Stimulated activated memory B cell treated with anti-CD40 and anti-IgM and Interleukin-4, amounts not matched to agents 10 μg/mL and 1 μg/mL and 100 μg/mL, for 72 hours (primary cell): ENCODE measurements around the gene RRM1.
"Not testable (repeated sequence)": the region's sequence is repeated elsewhere in the genome, so short reads cannot be mapped to it uniquely, and the experiment has no call there.

Source experiments
- ATAC-seq: fragments of 150-1000 bp; cut with Tn5 transposase; 2 replicates; pipeline ENCODE4 v1.10.0; 2021
- H3K27ac Mint-ChIP-seq: one replicate; pipeline ENCODE4 v1.8.0; 2022; ENCODE audit warnings: mild to moderate bottlenecking, mixed read lengths
- H3K27me3 Mint-ChIP-seq: one replicate; pipeline ENCODE4 v1.8.0; 2022; ENCODE audit warnings: mixed read lengths
- H3K36me3 Mint-ChIP-seq: one replicate; pipeline ENCODE4 v1.8.0; 2022; ENCODE audit warnings: mixed read lengths
- H3K4me1 Mint-ChIP-seq: one replicate; pipeline ENCODE4 v1.8.0; 2022; ENCODE audit warnings: mixed read lengths
- H3K4me3 Mint-ChIP-seq: one replicate; pipeline ENCODE4 v1.8.0; 2022; ENCODE audit warnings: mild to moderate bottlenecking, moderate library complexity, mixed read lengths
- H3K9me3 Mint-ChIP-seq: one replicate; pipeline ENCODE4 v1.8.0; 2022; ENCODE audit warnings: mixed read lengths

The RRM1 gene

GRCh38 chr11:4146070-4146771 is 51.6 kb downstream of the RRM1 start:
- no peaks in the 10 kb centered on the region for H3K4me1 Mint-ChIP-seq
- no peak for ATAC-seq
- H3K36me3 Mint-ChIP-seq, result peaks cover 12% of the 10 kb centered on the region
- H3K9me3 Mint-ChIP-seq, result no peaks in the 10 kb centered on the region
- H3K27ac Mint-ChIP-seq, result no peak overlapping the region
- H3K27me3 Mint-ChIP-seq, result no peaks in the 10 kb centered on the region
- no peak overlapping the region for H3K4me3 Mint-ChIP-seq

DNA sequence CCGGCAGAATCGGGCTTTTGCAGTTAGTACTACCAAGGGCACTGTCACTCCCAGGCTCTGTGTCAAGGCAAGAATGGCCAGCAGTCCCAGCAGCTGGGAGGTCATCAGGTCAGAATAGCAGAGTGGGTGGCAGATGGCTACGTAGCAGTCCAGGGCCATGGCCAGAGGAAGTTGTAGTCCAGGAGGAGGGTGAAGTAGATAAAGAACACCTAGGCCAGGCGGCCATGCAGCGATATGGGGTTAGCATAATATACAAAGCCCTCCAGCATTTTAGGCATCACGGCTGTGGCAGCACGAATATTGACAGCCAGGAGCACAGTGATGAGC is 52.1 kb downstream of the RRM1 start:
- H3K36me3 Mint-ChIP-seq, result peaks cover 7% of the 10 kb centered on the region
- H3K27ac Mint-ChIP-seq, result no peak overlapping the region
- no peak for ATAC-seq
- no peaks in the 10 kb centered on the region for H3K27me3 Mint-ChIP-seq
- no peaks in the 10 kb centered on the region for H3K4me1 Mint-ChIP-seq
- no peaks in the 10 kb centered on the region for H3K9me3 Mint-ChIP-seq
- H3K4me3 Mint-ChIP-seq, result no peak overlapping the region

DNA sequence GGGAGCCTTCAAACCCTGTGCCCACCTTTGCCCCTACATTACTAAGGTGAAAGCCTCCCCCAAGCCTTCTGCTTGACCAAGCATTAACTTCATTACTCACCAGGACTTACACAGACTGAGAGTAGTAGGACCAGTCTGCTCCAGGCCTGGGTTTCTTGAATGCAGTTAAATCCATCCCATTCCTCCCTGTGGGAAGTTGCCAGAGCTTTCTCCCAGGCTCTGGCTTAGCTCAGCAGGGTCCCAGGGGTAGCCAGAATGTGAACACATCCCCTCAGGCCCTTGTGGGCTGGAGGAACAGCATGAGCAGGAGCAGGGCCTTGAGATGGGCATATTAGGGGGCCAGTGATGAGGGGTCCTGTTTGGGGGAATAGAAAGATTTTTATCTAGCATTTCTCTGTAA is 59.9 kb downstream of the RRM1 start:
- no peaks in the 10 kb centered on the region for H3K9me3 Mint-ChIP-seq

DNA sequence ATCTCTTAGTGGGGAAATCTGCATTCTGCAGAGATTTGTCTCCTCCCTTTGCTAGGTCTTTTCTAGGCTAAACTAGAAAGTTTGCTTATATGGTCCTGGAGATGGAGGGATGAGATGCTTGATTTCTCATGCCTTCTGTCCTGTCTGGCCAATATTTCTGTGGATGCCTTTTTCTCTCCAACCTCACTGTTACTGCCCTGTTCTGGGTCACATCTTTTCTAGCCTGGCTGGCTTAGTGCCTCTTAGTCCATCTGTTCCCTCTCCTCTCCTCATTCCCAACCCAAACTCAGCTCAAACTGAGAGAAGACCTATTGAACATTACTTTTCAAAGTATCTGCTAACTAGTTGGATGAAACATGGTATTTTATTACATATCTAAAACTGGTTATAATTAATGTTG is 62.0 kb downstream of the RRM1 start:
- no peaks in the 10 kb centered on the region for H3K36me3 Mint-ChIP-seq
- ATAC-seq, result no peak
- H3K4me3 Mint-ChIP-seq, result no peak overlapping the region
- no peaks in the 10 kb centered on the region for H3K27me3 Mint-ChIP-seq
- no peaks in the 10 kb centered on the region for H3K4me1 Mint-ChIP-seq
- H3K27ac Mint-ChIP-seq, result no peak overlapping the region
- no peaks in the 10 kb centered on the region for H3K9me3 Mint-ChIP-seq

More for the DNA sequence above, 59.9 kb downstream of the RRM1 start:
- Mint-ChIP-seq H3K36me3 (no peaks in the 10 kb centered on the region), H3K4me1 (no peaks in the 10 kb centered on the region), H3K4me3 (no peak overlapping the region), H3K27ac (no peak overlapping the region), H3K27me3 (no peaks in the 10 kb centered on the region)
- ATAC-seq, result peak; percentile 41

GRCh38 chr11:4158818-4159217 is 64.2 kb downstream of the RRM1 start:
- H3K36me3 Mint-ChIP-seq, ATAC-seq, H3K4me3 Mint-ChIP-seq, H3K27me3 Mint-ChIP-seq, H3K4me1 Mint-ChIP-seq, H3K27ac Mint-ChIP-seq, H3K9me3 Mint-ChIP-seq: not testable (repeated sequence)

GRCh38 chr11:4161305-4161704 is 66.7 kb downstream of the RRM1 start:
- Mint-ChIP-seq H3K27ac (no peak overlapping the region), H3K36me3 (no peaks in the 10 kb centered on the region), H3K4me3 (no peak overlapping the region), H3K4me1 (no peaks in the 10 kb centered on the region), H3K9me3 (no peaks in the 10 kb centered on the region), H3K27me3 (no peaks in the 10 kb centered on the region)
- no peak for ATAC-seq

GRCh38 chr11:4164884-4165590 is 70.4 kb downstream of the RRM1 start:
- H3K27me3 Mint-ChIP-seq, result no peaks in the 10 kb centered on the region
- no peaks in the 10 kb centered on the region for H3K9me3 Mint-ChIP-seq
- H3K4me3 Mint-ChIP-seq, result no peak overlapping the region
- H3K4me1 Mint-ChIP-seq, result no peaks in the 10 kb centered on the region
- no peaks in the 10 kb centered on the region for H3K36me3 Mint-ChIP-seq
- ATAC-seq, result no peak
- no peak overlapping the region for H3K27ac Mint-ChIP-seq

- Mint-ChIP-seq H3K4me1 (no peaks in the 10 kb centered on the region), H3K9me3 (no peaks in the 10 kb centered on the region), H3K4me3 (no peak overlapping the region), H3K36me3 (no peaks in the 10 kb centered on the region), H3K27ac (no peak overlapping the region), H3K27me3 (no peaks in the 10 kb centered on the region)
- ATAC-seq, result no peak
Observed at GRCh38 chr11:4167292-4167691, 72.7 kb downstream of the RRM1 start.

DNA sequence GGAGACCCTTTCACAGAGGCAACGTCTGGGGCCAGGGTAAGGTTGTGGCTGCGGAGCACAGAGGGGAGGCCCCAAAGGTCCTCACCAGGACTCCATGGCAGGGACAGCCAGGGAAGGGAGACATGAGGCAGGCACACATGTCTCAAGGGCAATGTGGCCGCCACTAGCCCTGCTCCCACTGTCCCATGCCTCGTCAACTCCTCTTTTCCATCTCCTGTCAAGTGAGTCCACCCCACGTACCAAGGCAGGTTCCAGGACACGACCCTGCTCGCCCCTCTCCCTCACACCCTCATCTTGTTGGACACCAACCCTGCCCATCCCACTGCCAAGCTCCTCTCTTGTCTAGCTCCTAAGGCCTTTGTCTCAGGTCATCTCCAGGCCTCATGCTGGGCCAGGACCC is 73.2 kb downstream of the RRM1 start:
- H3K4me3 Mint-ChIP-seq, result no peak overlapping the region
- H3K27ac Mint-ChIP-seq, result no peak overlapping the region
- no peaks in the 10 kb centered on the region for H3K36me3 Mint-ChIP-seq
- no peaks in the 10 kb centered on the region for H3K4me1 Mint-ChIP-seq
- ATAC-seq, result peak; percentile 39
- H3K27me3 Mint-ChIP-seq, result no peaks in the 10 kb centered on the region
- no peaks in the 10 kb centered on the region for H3K9me3 Mint-ChIP-seq

DNA sequence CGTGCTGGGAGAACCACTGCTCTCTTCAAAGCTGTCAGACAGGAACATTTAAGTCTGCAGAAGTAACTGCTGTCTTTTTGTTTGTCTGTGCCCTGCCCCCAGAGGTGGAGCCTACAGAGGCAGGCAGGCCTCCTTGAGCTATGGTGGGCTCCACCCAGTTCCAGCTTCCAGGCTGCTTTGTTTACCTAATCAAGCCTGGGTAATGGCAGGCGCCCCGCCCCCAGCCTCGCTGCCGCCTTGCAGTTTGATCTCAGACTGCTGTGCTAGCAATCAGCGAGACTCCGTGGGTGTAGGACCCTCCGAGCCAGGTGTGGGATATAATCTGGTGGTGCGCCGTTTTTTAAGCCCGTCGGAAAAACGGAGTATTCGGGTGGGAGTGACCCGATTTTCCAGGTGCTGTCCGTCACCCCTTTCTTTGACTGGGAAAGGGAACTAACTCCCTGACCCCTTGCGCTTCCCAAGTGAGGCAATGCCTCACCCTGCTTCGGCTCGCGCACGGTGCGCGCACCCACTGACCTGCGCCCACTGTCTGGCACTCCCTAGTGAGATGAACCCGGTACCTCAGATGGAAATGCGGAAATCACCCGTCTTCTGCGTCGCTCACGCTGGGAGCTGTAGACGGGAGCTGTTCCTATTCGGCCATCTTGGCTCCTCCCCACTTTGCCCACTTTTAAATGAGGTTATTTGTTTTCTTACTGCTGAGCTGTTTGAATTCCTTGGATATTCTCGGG is 81.2 kb downstream of the RRM1 start:
- not testable (repeated sequence) for ATAC-seq, H3K4me3 Mint-ChIP-seq

DNA sequence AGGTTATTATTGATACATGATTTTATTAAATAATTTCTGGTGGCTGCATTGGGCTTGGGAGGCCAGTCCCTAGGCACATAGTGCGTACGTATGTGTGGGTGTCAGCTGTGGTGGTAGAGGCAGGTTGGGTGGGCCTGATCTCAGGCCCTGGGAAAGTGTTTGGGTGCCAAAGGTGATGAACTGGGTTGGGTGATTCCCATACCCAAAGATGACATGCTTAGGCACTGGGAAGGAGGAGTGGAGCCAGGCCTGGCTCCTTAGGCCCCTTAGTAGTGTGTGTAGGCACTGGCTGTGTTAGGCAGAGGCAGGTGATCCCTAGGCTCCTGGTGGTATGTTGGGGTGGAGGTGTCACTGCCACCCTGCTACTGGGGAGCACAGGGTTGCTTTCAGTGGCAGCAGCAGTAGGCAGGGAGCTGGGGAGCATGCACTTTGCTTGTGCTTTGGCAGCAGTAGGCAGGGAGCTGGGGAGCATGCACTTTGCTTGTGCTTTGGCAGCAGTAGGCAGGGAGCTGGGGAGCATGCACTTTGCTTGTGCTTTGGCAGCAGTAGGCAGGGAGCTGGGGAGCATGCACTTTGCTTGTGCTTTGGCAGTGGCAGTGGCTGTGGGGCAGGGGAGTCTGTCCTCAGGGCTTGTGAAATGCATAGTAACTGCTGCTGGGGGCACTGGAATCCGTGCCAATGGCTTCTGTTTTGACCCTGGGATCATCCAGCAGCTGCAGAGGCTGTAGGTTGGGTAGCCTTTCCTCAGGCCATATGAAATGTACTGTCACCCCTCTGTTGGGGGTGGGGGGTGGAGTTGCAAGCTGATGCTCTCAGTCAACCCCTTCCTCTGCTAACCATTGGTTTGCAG is 84.4 kb downstream of the RRM1 start:
- Mint-ChIP-seq H3K4me3 (no peak overlapping the region), H3K27ac (no peak overlapping the region), H3K9me3 (peaks cover 3% of the 10 kb centered on the region), H3K4me1 (no peaks in the 10 kb centered on the region), H3K36me3 (no peaks in the 10 kb centered on the region), H3K27me3 (peaks cover 45% of the 10 kb centered on the region)
- no peak for ATAC-seq

More for the DNA sequence above, 81.2 kb downstream of the RRM1 start:
- not testable (repeated sequence) for H3K4me1 Mint-ChIP-seq, H3K36me3 Mint-ChIP-seq, H3K9me3 Mint-ChIP-seq, H3K27ac Mint-ChIP-seq
- H3K27me3 Mint-ChIP-seq, result peaks cover 40% of the 10 kb centered on the region

GRCh38 chr11:4180441-4181183 is 86.0 kb downstream of the RRM1 start:
- H3K27me3 Mint-ChIP-seq, result peaks cover 45% of the 10 kb centered on the region
- ATAC-seq, result no peak
- H3K36me3 Mint-ChIP-seq, result no peaks in the 10 kb centered on the region
- H3K4me1 Mint-ChIP-seq, result no peaks in the 10 kb centered on the region
- peaks cover 3% of the 10 kb centered on the region for H3K9me3 Mint-ChIP-seq
- no peak overlapping the region for H3K4me3 Mint-ChIP-seq
- no peak overlapping the region for H3K27ac Mint-ChIP-seq

DNA sequence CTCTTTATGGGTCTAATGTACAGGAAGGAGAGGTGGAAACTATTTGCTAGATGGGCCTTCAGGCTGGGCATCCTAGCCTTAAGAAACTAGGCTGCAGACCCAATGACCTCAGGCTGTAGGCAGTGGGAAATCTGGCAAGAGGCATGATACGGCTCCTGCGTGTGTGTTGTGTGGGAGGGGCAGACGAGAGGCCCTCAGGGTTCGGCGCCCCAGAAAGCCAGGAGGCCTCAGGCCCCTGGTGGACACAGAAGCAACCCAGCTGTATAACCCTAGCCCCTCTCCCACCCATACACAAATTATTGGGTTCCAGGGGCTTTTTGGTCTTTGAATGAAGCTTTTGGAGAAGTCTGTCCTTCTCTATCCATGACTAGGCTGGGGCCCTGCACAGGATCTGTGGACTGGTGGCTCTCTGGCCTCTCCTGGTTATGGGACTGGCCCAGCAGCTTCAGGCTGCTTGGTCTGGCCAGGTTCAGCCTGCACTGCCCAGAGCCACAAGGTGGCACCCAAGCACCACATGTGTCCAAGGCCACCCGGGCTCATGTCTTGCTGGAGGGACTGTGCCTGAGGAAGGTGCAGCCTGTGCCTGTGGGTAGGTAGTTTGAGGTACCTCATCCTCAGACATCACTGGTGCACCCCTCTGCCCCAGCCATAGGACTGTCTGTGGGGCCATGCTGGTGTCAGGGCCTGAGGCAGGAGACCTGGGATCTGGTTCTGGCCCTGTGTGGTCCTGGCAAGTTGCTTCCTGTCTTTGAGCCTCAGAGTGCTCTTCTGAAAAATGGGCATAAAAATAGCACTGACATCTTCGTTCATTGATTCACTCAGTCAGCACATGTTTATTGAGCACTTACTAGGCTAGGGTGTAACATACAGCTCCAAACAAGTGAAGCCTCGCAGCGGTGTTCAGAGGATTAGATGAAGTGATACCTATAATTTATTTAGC is 87.5 kb downstream of the RRM1 start:
- Mint-ChIP-seq H3K36me3 (no peaks in the 10 kb centered on the region), H3K27ac (no peak overlapping the region), H3K4me3 (no peak overlapping the region), H3K27me3 (peaks cover 33% of the 10 kb centered on the region), H3K9me3 (no peaks in the 10 kb centered on the region), H3K4me1 (no peaks in the 10 kb centered on the region)
- peak; percentile 65 for ATAC-seq
